Urothelium cell line (cell line): Measurements from ENCODE around the gene BBOF1.
"Not testable (repeated sequence)": the region's sequence is repeated elsewhere in the genome, so short reads cannot be mapped to it uniquely, and the experiment has no call there.

ENCODE experiments used
- DNase-seq: peaks from one replicate; pipeline ENCODE4 v3.0.0; 2011; ENCODE audit warnings: low spot score, mixed read lengths
- FAIRE-seq: peaks from 2 replicates; lab custom pipeline; 2011; peaks lifted over from hg19 to GRCh38; lab: Jason Lieb, UNC

The BBOF1 gene

GRCh38 chr14:74084277-74085046 lies 65.3 kb downstream of the BBOF1 start, which contains the start of the genes ALDH6A1 and LIN52:
Gene ALDH6A1, minus strand, starts transcription at chr14:74084453. Its CDS starts 59 bp downstream, at chr14:74084394.
Gene LIN52, plus strand, starts transcription at chr14:74084956. Its CDS starts 19 bp downstream, at chr14:74084975.
- DNase-seq (peak; percentile 100), FAIRE-seq (peak; percentile 100)

- DNase-seq (peak; percentile 57), FAIRE-seq (no peak)
Measured at GRCh38 chr14:74085047-74085637, 66.0 kb downstream of the BBOF1 start.

- FAIRE-seq (no peak), DNase-seq (no peak)
Measured at GRCh38 chr14:74085828-74086227, 66.7 kb downstream of the BBOF1 start.

GRCh38 chr14:74089251-74090020 lies 70.3 kb downstream of the BBOF1 start:
- DNase-seq = no peak
- FAIRE-seq = no peak

GRCh38 chr14:74105381-74105780 lies 86.2 kb downstream of the BBOF1 start:
- peak; percentile 61 for FAIRE-seq
- DNase-seq = no peak

GRCh38 chr14:74109369-74109768 lies 90.2 kb downstream of the BBOF1 start:
- DNase-seq = no peak
- no peak for FAIRE-seq

- DNase-seq = peak; percentile 76
Measured at GRCh38 chr14:74111395-74112216, 92.5 kb downstream of the BBOF1 start.

More at GRCh38 chr14:74111395-74112216, 92.5 kb downstream of the BBOF1 start:
- not testable (repeated sequence) for FAIRE-seq
